H1 (cell line): Measurements from ENCODE around the gene PDK3. TPM values are rescaled to one million over a fixed set of nuclear protein-coding genes. Genes with fewer than 3 reads are reported as not detected.
A peak's percentile ranks its signal among the peaks of the same experiment; 100 is the strongest.

Experiments used
- CTCF ChIA-PET: fragments of 300-600 bp; sonication (Branson Sonifier 250); formaldehyde crosslinking; loops from one replicate; lab custom pipeline; 2021; ENCODE audit not compliant: partially characterized antibody; lab: Charles Lee
- POLR2A ChIA-PET: fragments of 300-600 bp; sonication (Branson Sonifier 250); formaldehyde crosslinking; loops from one replicate; lab custom pipeline; 2021; ENCODE audit warnings: inconsistent platforms; ENCODE audit not compliant: partially characterized antibody; lab: Charles Lee
- DNase-seq, 2 experiments: peaks; one replicate each; pipeline versions ENCODE4 v3.0.0 to v3.0.0-alpha.2; 2010 to 2022; ENCODE audit warnings: low spot score in 2 of 2, low read depth in 1 of 2, mixed read lengths in 1 of 2
- FAIRE-seq: peaks from 2 replicates; lab custom pipeline; 2011; peaks lifted over from hg19 to GRCh38; lab: Jason Lieb, UNC
- H2AFZ ChIP-seq: 2 replicates; pipeline ENCODE4 v1.8.1; 2012; ENCODE audit warnings: low read length, inconsistent platforms
- H2AK5ac ChIP-seq: 2 replicates; pipeline ENCODE4 v1.6.1; 2013; ENCODE audit warnings: low read depth, low read length
- H2BK120ac ChIP-seq: replicated peaks from 2 replicates; pipeline ENCODE3; 2013; ENCODE audit warnings: low read depth, low read length, inconsistent platforms
- H2BK12ac ChIP-seq: 2 replicates; pipeline ENCODE4 v1.6.1; 2013; ENCODE audit warnings: low read depth, low read length
- H2BK15ac ChIP-seq: 2 replicates; pipeline ENCODE4 v1.6.1; 2013; ENCODE audit warnings: low read length
- H2BK20ac ChIP-seq: 2 replicates; pipeline ENCODE4 v1.6.1; 2013; ENCODE audit warnings: low read length
- H2BK5ac ChIP-seq: 2 replicates; pipeline ENCODE4 v1.6.1; 2013; ENCODE audit warnings: low read depth, low read length
- H3K14ac ChIP-seq: 2 replicates; pipeline ENCODE4 v1.6.1; 2013; ENCODE audit warnings: inconsistent platforms; ENCODE audit not compliant: insufficient read length
- H3K18ac ChIP-seq: 2 replicates; pipeline ENCODE4 v1.6.1; 2013; ENCODE audit warnings: low read length; ENCODE audit errors: extremely low read depth
- H3K23ac ChIP-seq: 2 replicates; pipeline ENCODE4 v1.6.1; 2013; ENCODE audit warnings: inconsistent platforms; ENCODE audit not compliant: insufficient read length
- H3K23me2 ChIP-seq: 2 replicates; pipeline ENCODE4 v1.6.1; 2013; ENCODE audit warnings: low read depth, low read length
- H3K27ac ChIP-seq: 2 replicates; pipeline ENCODE4 v1.6.1; 2011; ENCODE audit warnings: low read depth, low read length, inconsistent platforms
- H3K27me3 ChIP-seq, 4 experiments: replicated peaks in 1 of 4; 1 replicate in 1 of 4; 2 replicates in 3 of 4; pipeline versions ENCODE4 v1.6.1 to v1.8.1; 2011 to 2013; ENCODE audit warnings: low read length in 3 of 4, mild to moderate bottlenecking in 3 of 4, inconsistent platforms in 2 of 4, mixed read lengths in 2 of 4, moderate library complexity in 1 of 4; ENCODE audit not compliant: control insufficient read depth in 3 of 4, insufficient read depth in 3 of 4; ENCODE audit errors: extremely low read depth in 1 of 4
- H3K36me3 ChIP-seq, 4 experiments: 2 replicates each; pipeline versions ENCODE4 v1.6.1 to v1.8.1; 2011 to 2013; ENCODE audit warnings: mild to moderate bottlenecking in 4 of 4, low read length in 3 of 4, moderate library complexity in 2 of 4, control low read depth in 1 of 4, inconsistent platforms in 1 of 4; ENCODE audit not compliant: insufficient read depth in 4 of 4, control insufficient read depth in 2 of 4
- H3K4ac ChIP-seq: replicated peaks from 2 replicates; pipeline ENCODE3; 2013; ENCODE audit warnings: low read length, low read depth, mixed read lengths, inconsistent platforms; ENCODE audit not compliant: insufficient read length
- H3K4me1 ChIP-seq, 4 experiments: replicated peaks in 1 of 4; 1 replicate in 1 of 4; 2 replicates in 3 of 4; pipeline versions ENCODE4 v1.6.1 to v1.8.1; 2011 to 2013; ENCODE audit warnings: low read length in 3 of 4, inconsistent platforms in 2 of 4, mixed read lengths in 1 of 4; ENCODE audit not compliant: insufficient read depth in 4 of 4, control insufficient read depth in 3 of 4
- H3K4me2 ChIP-seq, 2 experiments: 2 replicates each; pipeline versions ENCODE4 v1.6.1 to v1.8.1; 2011 to 2013; ENCODE audit warnings: low read depth in 2 of 2, low read length in 2 of 2, control low read depth in 1 of 2, inconsistent platforms in 1 of 2, mild to moderate bottlenecking in 1 of 2; ENCODE audit not compliant: insufficient read depth in 1 of 2
- H3K4me3 ChIP-seq, 4 experiments: fragments of 200-600, 300-600 bp in 1 of 4; sonication (generic), shearing (Covaris generic), sonication (Bioruptor Twin) in 1 of 4; 2 replicates each; pipeline versions ENCODE4 v1.5.1 to v1.8.1; 2011 to 2016; ENCODE audit warnings: low read length in 4 of 4, low read depth in 3 of 4, control low read depth in 2 of 4, inconsistent platforms in 2 of 4, mild to moderate bottlenecking in 2 of 4, mixed read lengths in 1 of 4, moderate library complexity in 1 of 4; ENCODE audit not compliant: insufficient read depth in 2 of 4; ENCODE audit errors: extremely low read depth in 1 of 4
- H3K56ac ChIP-seq: replicated peaks from 2 replicates; pipeline ENCODE3; 2013; ENCODE audit warnings: low read depth, mild to moderate bottlenecking, mixed read lengths, low read length, inconsistent platforms; ENCODE audit not compliant: insufficient read length
- H3K79me1 ChIP-seq: 2 replicates; pipeline ENCODE4 v1.6.1; 2013; ENCODE audit warnings: low read depth, low read length, control low read depth
- H3K79me2 ChIP-seq, 2 experiments: 2 replicates each; pipeline versions ENCODE4 v1.6.1 to v1.8.1; 2012 to 2013; ENCODE audit warnings: low read length in 2 of 2, mild to moderate bottlenecking in 2 of 2, inconsistent platforms in 1 of 2; ENCODE audit not compliant: insufficient read depth in 2 of 2, control insufficient read depth in 1 of 2
- H3K9ac ChIP-seq, 4 experiments: replicated peaks in 1 of 4; 1 replicate in 1 of 4; 2 replicates in 3 of 4; pipeline versions ENCODE4 v1.6.1 to v1.8.1; 2011 to 2013; ENCODE audit warnings: low read depth in 3 of 4, low read length in 3 of 4, control low read depth in 2 of 4, mild to moderate bottlenecking in 2 of 4, moderate library complexity in 2 of 4, inconsistent platforms in 1 of 4; ENCODE audit errors: extremely low read depth in 1 of 4
- H3K9me3 ChIP-seq, 2 experiments: 2 replicates each; pipeline versions ENCODE4 v1.6.1 to v1.8.1; 2012 to 2013; ENCODE audit warnings: mild to moderate bottlenecking in 2 of 2, moderate library complexity in 2 of 2, control low read depth in 1 of 2, inconsistent platforms in 1 of 2, low read depth in 1 of 2, low read length in 1 of 2, mixed read lengths in 1 of 2; ENCODE audit not compliant: insufficient read depth in 2 of 2
- H4K20me1 ChIP-seq, 2 experiments: replicated peaks in 1 of 2; 2 replicates each; pipeline versions ENCODE3 to v1.8.1; 2011 to 2013; ENCODE audit warnings: inconsistent platforms in 2 of 2, low read length in 2 of 2, mild to moderate bottlenecking in 1 of 2; ENCODE audit not compliant: insufficient read depth in 2 of 2, control insufficient read depth in 1 of 2
- H4K5ac ChIP-seq: 2 replicates; pipeline ENCODE4 v1.6.1; 2013; ENCODE audit warnings: low read length, low read depth, mixed read lengths, inconsistent platforms; ENCODE audit not compliant: insufficient read length
- H4K8ac ChIP-seq: 2 replicates; pipeline ENCODE4 v1.8.0; 2013; ENCODE audit warnings: mild to moderate bottlenecking, moderate library complexity, low read length, inconsistent platforms; ENCODE audit not compliant: insufficient read depth; ENCODE audit errors: extremely low read depth
- H4K91ac ChIP-seq: replicated peaks from 2 replicates; pipeline ENCODE3; 2013; ENCODE audit warnings: low read length, mixed read lengths, inconsistent platforms; ENCODE audit not compliant: insufficient read length
- ASH2L ChIP-seq: fragments of 200-600, 300-600 bp; sonication (generic); IDR thresholded peaks from one replicate; pipeline ENCODE4 v1.7.1; 2017; ENCODE audit warnings: low read length
- EP300 ChIP-seq, 2 experiments: IDR thresholded peaks; 1 replicate in 1 of 2; 2 replicates in 1 of 2; pipeline ENCODE4 v1.6.1; 2011 to 2012; ENCODE audit warnings: low read depth in 2 of 2, low read length in 2 of 2, mild to moderate bottlenecking in 2 of 2, borderline replicate concordance in 1 of 2, inconsistent platforms in 1 of 2, moderate library complexity in 1 of 2
- NANOG ChIP-seq: IDR thresholded peaks from 2 replicates; pipeline ENCODE4 v1.6.1; 2011; ENCODE audit warnings: low read length, low read depth, mild to moderate bottlenecking, inconsistent platforms; ENCODE audit not compliant: insufficient read depth, poor library complexity, severe bottlenecking
- NRF1 ChIP-seq: IDR thresholded peaks from 2 replicates; pipeline ENCODE4 v1.6.1; 2011; ENCODE audit warnings: mild to moderate bottlenecking, low read depth, low read length, improper control_type of control experiment
- POLR2A ChIP-seq, 2 experiments: IDR thresholded peaks; 1 replicate in 1 of 2; 2 replicates in 1 of 2; pipeline ENCODE4 v1.6.1; 2011; ENCODE audit warnings: low read depth in 2 of 2, low read length in 2 of 2, mild to moderate bottlenecking in 2 of 2; ENCODE audit errors: control extremely low read depth in 1 of 2
- POU5F1 ChIP-seq: IDR thresholded peaks from 2 replicates; pipeline ENCODE4 v1.6.1; 2011; ENCODE audit warnings: low read depth, mild to moderate bottlenecking, low read length, moderate library complexity
- SIN3A ChIP-seq, 2 experiments: IDR thresholded peaks in 1 of 2; conservative IDR thresholded peaks in 1 of 2; 2 replicates each; pipeline ENCODE4 v1.6.1; 2011 to 2012; ENCODE audit warnings: low read length in 2 of 2, improper control_type of control experiment in 1 of 2, low read depth in 1 of 2, mild to moderate bottlenecking in 1 of 2
- SP2 ChIP-seq: IDR thresholded peaks from 2 replicates; pipeline ENCODE4 v1.6.1; 2012; ENCODE audit warnings: mild to moderate bottlenecking, low read length, inconsistent platforms
- SP4 ChIP-seq: IDR thresholded peaks from 2 replicates; pipeline ENCODE4 v1.6.1; 2012; ENCODE audit warnings: low read length, inconsistent platforms
- TAF1 ChIP-seq: IDR thresholded peaks from 2 replicates; pipeline ENCODE4 v1.6.1; 2011; ENCODE audit warnings: mild to moderate bottlenecking, low read depth, low read length
- WGBS, 2 experiments: shearing (Covaris generic) in 1 of 2; methylation state at CpG; one replicate each; pipeline versions ENCODE4 v1.1.6 to v1.1.7; 2013 to 2015; ENCODE audit warnings: low lambda C conversion rate in 2 of 2, mixed read lengths in 2 of 2, inconsistent platforms in 1 of 2, low coverage in 1 of 2, missing lambda C conversion rate in 1 of 2; ENCODE audit not compliant: insufficient replicate concordance in 2 of 2, insufficient coverage in 1 of 2, insufficient read length in 1 of 2; ENCODE audit errors: extremely low coverage in 1 of 2, missing lambda C conversion rate in 1 of 2; 5-methylcytosine and 5-hydroxymethylcytosine counted together
- polyA plus RNA-seq, 7 experiments: library from polyadenylated mRNA; depleted of rRNA in 3 of 7; stranded (reverse) in 5 of 7; unstranded in 2 of 7; fragments of >200 nt in 5 of 7; fragments of 200-250 nt in 2 of 7; gene quantifications; 1 replicate in 5 of 7; 2 replicates in 1 of 7; 4 replicates in 1 of 7; pipeline versions ENCODE4 v1.2.1 to v1.2.3, GENCODE V29; 2011 to 2013; ENCODE audit warnings: missing spikeins in 2 of 7, mixed read lengths in 2 of 7
- total RNA-seq: library from RNA; stranded (reverse); fragmentation: NEBNext Ultra II Directional; extraction: Animal tissue kit (Norgen Biotek cat#: 25700); gene quantifications from 2 replicates; pipeline ENCODE4 v1.2.1, GENCODE V29; 2021

Gene PDK3
- total and polyA plus RNA-seq, 2 of the 8 experiments (the other 6 are each of a cell fraction or from before 2014, with no cell fraction given): 22.5 to 25.5 TPM

DNA sequence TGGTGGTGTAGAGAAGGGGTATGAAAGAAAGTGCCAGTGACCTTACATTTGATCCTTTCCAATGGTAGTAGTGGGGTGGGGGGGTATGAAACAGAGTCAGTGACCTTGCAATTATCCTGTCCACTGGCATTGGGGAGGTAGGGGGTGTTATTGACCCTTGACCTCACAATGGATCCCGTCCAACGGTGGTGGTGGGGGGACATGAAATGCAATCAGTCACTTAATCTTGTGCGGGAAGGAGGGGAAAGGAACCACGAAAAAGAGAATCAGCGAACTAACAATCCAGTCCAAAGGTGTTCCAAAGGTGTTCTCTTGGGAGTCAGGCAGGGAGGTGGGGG lies 619 bp upstream of the PDK3 start:
- Histone ChIP-seq H2BK120ac (no peak overlapping the region), H3K14ac (no peak overlapping the region), H3K4me1 (peaks cover 0 to 4% (median 3%) of the 10 kb centered on the region in 4 experiments; a peak in 4 of 7 replicates), H2BK20ac (no peak overlapping the region), H2BK15ac (peak overlapping the region; percentile 46; the same call in 1 of the 2 replicates), H3K79me2 (peaks cover 0 to 15% of the 10 kb centered on the region in 2 experiments; a peak in 2 of 4 replicates), H3K4me2 (peak overlapping the region; percentile 46 to 76), H4K8ac (no peak overlapping the region), H4K91ac (no peak overlapping the region), H3K27ac (peak overlapping the region; percentile 77; the same call in 1 of the 2 replicates), H2BK5ac (no peak overlapping the region; the same call in 1 of the 2 replicates), H3K27me3 (no peaks in the 10 kb centered on the region), H4K5ac (no peak overlapping the region), H4K20me1 (no peaks in the 10 kb centered on the region), H3K56ac (no peak overlapping the region), H3K36me3 (no peaks in the 10 kb centered on the region), H2AK5ac (no peak overlapping the region), H3K9ac (peak overlapping the region in 3 of 4 experiments; percentile 40 to 72 (median 70); a peak in 4 of 7 replicates), H3K79me1 (no peaks in the 10 kb centered on the region), H3K4ac (no peak overlapping the region), H2AFZ (no peak overlapping the region), H2BK12ac (peak overlapping the region; percentile 50; the same call in 1 of the 2 replicates), H3K18ac (no peak overlapping the region), H3K4me3 (peak overlapping the region; percentile 41 to 84 (median 47); a peak in 7 of 8 replicates), H3K23me2 (peaks cover 4% of the 10 kb centered on the region; the same call in 1 of the 2 replicates), H3K9me3 (no peaks in the 10 kb centered on the region), H3K23ac (no peak overlapping the region)
- TF ChIP-seq SIN3A (conservative IDR thresholded peaks at IDR 0.05 in 1 of 2, IDR thresholded peaks at IDR 0.05 in 1 of 2; ENCODE audit: low read depth in 1 of 2, low read length in 2 of 2) (no peak), TAF1 (no peak), NRF1 (no peak), SP2 (no peak), EP300 (IDR thresholded peaks at IDR 0.05; ENCODE audit: borderline replicate concordance in 1 of 2, low read depth in 2 of 2, low read length in 2 of 2) (no peak), POLR2A (IDR thresholded peaks at IDR 0.05; ENCODE audit: control extremely low read depth in 1 of 2, low read depth in 2 of 2, low read length in 2 of 2) (no peak; a peak in 1 of 3 replicates), POU5F1 (no peak), ASH2L (no peak), SP4 (no peak), NANOG (no peak)
- POLR2A ChIA-PET: interaction anchor here (0.6 to 1.2 kb wide), 4 partner anchors 34 to 797 kb away, joined by 3 to 4 read pairs (median 4); partner anchors contain the start of gene PRDX4
- FAIRE-seq (no peak), DNase-seq (no peak)
- 3% methylated on average over 3 of the region's 5 CpGs; no CpG with 5 or more reads in 1 of the 2 experiments for WGBS, 2 experiments
- CTCF ChIA-PET: no interaction called here
